ENCODE results near the gene SZT2. TPM values are rescaled to one million over a fixed set of nuclear protein-coding genes. Genes with fewer than 3 reads are reported as not detected.

The SZT2 gene
- total and polyA plus RNA-seq, 2 of the 13 experiments (the other 11 are each of a cell fraction or from before 2014, with no cell fraction given) = 8.0 to 8.8 TPM

DNA sequence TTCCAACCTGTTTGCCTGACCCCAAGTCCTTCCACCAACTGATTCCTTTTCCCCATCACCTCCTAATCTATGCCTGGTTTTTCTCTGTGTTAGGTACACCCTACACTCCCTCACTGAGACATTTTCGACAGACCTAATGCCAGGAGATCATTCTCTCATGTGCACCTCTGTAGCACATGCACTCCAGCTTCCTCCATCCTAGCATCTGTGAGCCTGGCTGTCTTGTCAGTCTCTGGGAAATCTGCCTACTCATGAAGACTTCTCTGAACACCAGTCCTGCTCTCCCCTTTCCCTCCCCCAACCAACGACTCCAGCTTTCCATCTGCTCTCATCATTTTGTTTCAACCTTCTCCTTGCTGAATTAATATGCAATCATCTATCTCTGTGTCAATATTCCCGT is 1.1 kb upstream of the SZT2 start (continued):
- no peak for TF ChIP-seq MLX (CRISPR knock-in tag; IDR thresholded peaks at IDR 0.05)
- no peak for TF ChIP-seq ZNF20 (CRISPR knock-in tag; IDR thresholded peaks at IDR 0.05)
- no peak for TF ChIP-seq ZNF629 (CRISPR knock-in tag; conservative IDR thresholded peaks at IDR 0.05)
- TF ChIP-seq ZNF142 (CRISPR knock-in tag; IDR thresholded peaks at IDR 0.05) = no peak
- TF ChIP-seq POLR2AphosphoS2 (IDR thresholded peaks at IDR 0.05; ENCODE audit: low read depth, low read length) = no peak
- no peak for TF ChIP-seq HOXD1 (CRISPR knock-in tag; IDR thresholded peaks at IDR 0.05)

GRCh38 chr1:43392702-43393101 is 3.0 kb downstream of the SZT2 start:
- FAIRE-seq (no peak), DNase-seq (ENCODE audit: low spot score) (no peak), ATAC-seq (no peak)
- intact Hi-C loops (cut with micrococcal nuclease; ENCODE audit: unreplicated experiment) = no loop called here
- H3K27ac ChIP-seq (ENCODE audit: extremely low read length, insufficient read depth, low read length) = no peak overlapping the region
- 91% methylated on average over 3 of the region's 3 CpGs for WGBS (ENCODE audit: low lambda C conversion rate)
- no peaks in the 10 kb centered on the region for H3K9me3 ChIP-seq (ENCODE audit: low read length)
- H3K4me2 ChIP-seq (ENCODE audit: low read depth, low read length) = no peak overlapping the region
- H4K20me1 ChIP-seq (ENCODE audit: insufficient read depth, low read length) = no peaks in the 10 kb centered on the region
- H3K4me1 ChIP-seq (ENCODE audit: insufficient read depth, low read length) = peaks cover 22% of the 10 kb centered on the region
- CTCF ChIA-PET (ENCODE audit: low intra/inter-chr PET ratio, low total read pairs) = no interaction called here
- no peak overlapping the region for H3K9ac ChIP-seq (ENCODE audit: insufficient read depth, low read depth, low read length)
- in situ Hi-C loops (cut with HindIII; ENCODE audit: extremely low pct_ligation_motif_present, low pct_unique_long_range_greater_than_20kb) = no loop called here
- POLR2A ChIA-PET = no interaction called here
- H3K27me3 ChIP-seq (ENCODE audit: control insufficient read depth in 1 of 2, insufficient read depth in 2 of 2, low read length in 2 of 2) = peaks cover 0 to 3% of the 10 kb centered on the region in 2 experiments; a peak in 1 of 5 replicates
- peaks cover 0 to 2% of the 10 kb centered on the region in 2 experiments; a peak in 1 of 5 replicates for H3K36me3 ChIP-seq (replicated peaks in 1 of 2; ENCODE audit: control insufficient read depth in 1 of 2, insufficient read depth in 2 of 2, low read length in 2 of 2)
- no peak overlapping the region for H3K4me3 ChIP-seq (replicated peaks in 1 of 3; ENCODE audit: insufficient read depth in 1 of 3, low read depth in 2 of 3, low read length in 3 of 3)
- H3K79me2 ChIP-seq (ENCODE audit: insufficient read depth, low read length) = peaks cover 27% of the 10 kb centered on the region
- no TSS peak for BruUV-seq (replicated peaks)
- no peak overlapping the region for H2AFZ ChIP-seq (ENCODE audit: low read length)
- no peak for TF ChIP-seq RBAK (CRISPR knock-in tag; IDR thresholded peaks at IDR 0.05)
- no peak for TF ChIP-seq ZMAT5 (CRISPR knock-in tag; IDR thresholded peaks at IDR 0.05; ENCODE audit: borderline replicate concordance, low read depth)
- TF ChIP-seq BRCA1 (CRISPR knock-in tag; IDR thresholded peaks at IDR 0.05) = no peak
- no peak for TF ChIP-seq EHMT2 (IDR thresholded peaks at IDR 0.05; ENCODE audit: borderline replicate concordance, low read depth, low read length)
- no peak for TF ChIP-seq GATAD1 (CRISPR knock-in tag; IDR thresholded peaks at IDR 0.05)
- no peak for TF ChIP-seq ZNF589 (CRISPR knock-in tag; conservative IDR thresholded peaks at IDR 0.05)
- TF ChIP-seq CREM (IDR thresholded peaks at IDR 0.05) = no peak
- TF ChIP-seq CREM (CRISPR knock-in tag; IDR thresholded peaks at IDR 0.05) = no peak
- TF ChIP-seq GABPB1 (CRISPR knock-in tag; IDR thresholded peaks at IDR 0.05) = no peak
- TF ChIP-seq ZNF629 (CRISPR knock-in tag; conservative IDR thresholded peaks at IDR 0.05) = no peak
- no peak for TF ChIP-seq ELK4 (CRISPR knock-in tag; IDR thresholded peaks at IDR 0.05; ENCODE audit: borderline replicate concordance)
- no peak for TF ChIP-seq KLF9 (CRISPR knock-in tag; IDR thresholded peaks at IDR 0.05; ENCODE audit: low read depth)
- no peak for TF ChIP-seq ATF1 (CRISPR knock-in tag; IDR thresholded peaks at IDR 0.05)
- no peak for TF ChIP-seq ELF3 (CRISPR knock-in tag; IDR thresholded peaks at IDR 0.05)
